ENCODE results near the gene PECR.

Gene PECR

DNA sequence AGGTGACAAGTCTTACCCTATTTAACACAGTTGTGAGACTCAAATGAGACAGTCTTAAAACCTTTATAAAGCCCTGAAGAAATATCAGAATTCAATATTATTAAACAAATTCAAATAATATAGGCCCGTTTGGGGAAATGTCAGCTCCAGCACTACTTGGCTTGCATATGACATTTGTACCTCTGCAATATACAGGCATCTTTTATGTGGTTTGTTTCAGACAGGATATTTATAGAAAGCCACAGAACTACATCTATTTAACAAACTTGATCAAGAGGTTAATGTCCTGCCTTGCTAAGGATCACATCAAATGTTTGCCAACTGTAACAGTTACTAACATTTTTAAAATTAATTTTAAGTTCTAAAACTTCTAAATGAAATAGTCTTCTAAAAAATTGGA lies 65.0 kb downstream of the PECR start:
- H3K4me3 ChIP-seq (ENCODE audit: low read depth, low read length), result no peak overlapping the region
- POLR2A ChIA-PET, result interaction anchor here (1.3 kb wide), 1 partner anchor 65 kb away, joined by 3 read pairs; the partner anchor contains the start of genes PECR and TMEM169
- no peaks in the 10 kb centered on the region for H3K36me3 ChIP-seq (ENCODE audit: control insufficient read depth in 2 of 2, insufficient read depth in 1 of 2, low read length in 2 of 2)
- H3K27ac ChIP-seq (ENCODE audit: extremely low read depth, low read depth, low read length), result no peak overlapping the region
- no peaks in the 10 kb centered on the region for H3K9me3 ChIP-seq (ENCODE audit: control insufficient read depth, insufficient read depth, low read depth, low read length)
- CTCF ChIA-PET, result interaction anchor here (0.7 to 3.3 kb wide), 3 partner anchors 17 to 124 kb away, joined by 3 to 17 read pairs (median 5); no protein-coding TSS in a partner anchor
- TF ChIP-seq ZNF426 (tag by site-specific recombination; IDR thresholded peaks at IDR 0.05) (no peak), ZFHX2 (tag by site-specific recombination; conservative IDR thresholded peaks at IDR 0.05) (no peak), ZNF514 (tag by site-specific recombination; IDR thresholded peaks at IDR 0.05) (no peak), ZNF266 (tag by site-specific recombination; IDR thresholded peaks at IDR 0.05; ENCODE audit: low read depth) (no peak), ZNF423 (tag by site-specific recombination; IDR thresholded peaks at IDR 0.05) (no peak), TCF7L2 (IDR thresholded peaks at IDR 0.05; ENCODE audit: borderline replicate concordance, low read depth, low read length) (no peak), ZNF174 (tag by site-specific recombination; IDR thresholded peaks at IDR 0.05) (no peak), ZNF138 (tag by site-specific recombination; IDR thresholded peaks at IDR 0.05; ENCODE audit: borderline replicate concordance) (no peak), ZNF133 (tag by site-specific recombination; IDR thresholded peaks at IDR 0.05) (no peak), KLF1 (tag by site-specific recombination; IDR thresholded peaks at IDR 0.05) (no peak), ZNF433 (tag by site-specific recombination; IDR thresholded peaks at IDR 0.05; ENCODE audit: low read depth) (no peak), ZNF146 (tag by site-specific recombination; IDR thresholded peaks at IDR 0.05) (no peak), ZNF792 (tag by site-specific recombination; IDR thresholded peaks at IDR 0.05) (no peak), KLF7 (tag by site-specific recombination; IDR thresholded peaks at IDR 0.05; ENCODE audit: borderline replicate concordance) (no peak)
- TF ChIP-seq, protein P1, sequence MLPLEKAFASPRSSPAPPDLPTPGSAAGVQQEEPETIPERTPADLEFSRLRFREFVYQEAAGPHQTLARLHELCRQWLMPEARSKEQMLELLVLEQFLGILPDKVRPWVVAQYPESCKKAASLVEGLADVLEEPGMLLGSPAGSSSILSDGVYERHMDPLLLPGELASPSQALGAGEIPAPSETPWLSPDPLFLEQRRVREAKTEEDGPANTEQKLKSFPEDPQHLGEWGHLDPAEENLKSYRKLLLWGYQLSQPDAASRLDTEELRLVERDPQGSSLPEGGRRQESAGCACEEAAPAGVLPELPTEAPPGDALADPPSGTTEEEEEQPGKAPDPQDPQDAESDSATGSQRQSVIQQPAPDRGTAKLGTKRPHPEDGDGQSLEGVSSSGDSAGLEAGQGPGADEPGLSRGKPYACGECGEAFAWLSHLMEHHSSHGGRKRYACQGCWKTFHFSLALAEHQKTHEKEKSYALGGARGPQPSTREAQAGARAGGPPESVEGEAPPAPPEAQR (tag by site-specific recombination; IDR thresholded peaks at IDR 0.05), result no peak
- TF ChIP-seq, protein P2, sequence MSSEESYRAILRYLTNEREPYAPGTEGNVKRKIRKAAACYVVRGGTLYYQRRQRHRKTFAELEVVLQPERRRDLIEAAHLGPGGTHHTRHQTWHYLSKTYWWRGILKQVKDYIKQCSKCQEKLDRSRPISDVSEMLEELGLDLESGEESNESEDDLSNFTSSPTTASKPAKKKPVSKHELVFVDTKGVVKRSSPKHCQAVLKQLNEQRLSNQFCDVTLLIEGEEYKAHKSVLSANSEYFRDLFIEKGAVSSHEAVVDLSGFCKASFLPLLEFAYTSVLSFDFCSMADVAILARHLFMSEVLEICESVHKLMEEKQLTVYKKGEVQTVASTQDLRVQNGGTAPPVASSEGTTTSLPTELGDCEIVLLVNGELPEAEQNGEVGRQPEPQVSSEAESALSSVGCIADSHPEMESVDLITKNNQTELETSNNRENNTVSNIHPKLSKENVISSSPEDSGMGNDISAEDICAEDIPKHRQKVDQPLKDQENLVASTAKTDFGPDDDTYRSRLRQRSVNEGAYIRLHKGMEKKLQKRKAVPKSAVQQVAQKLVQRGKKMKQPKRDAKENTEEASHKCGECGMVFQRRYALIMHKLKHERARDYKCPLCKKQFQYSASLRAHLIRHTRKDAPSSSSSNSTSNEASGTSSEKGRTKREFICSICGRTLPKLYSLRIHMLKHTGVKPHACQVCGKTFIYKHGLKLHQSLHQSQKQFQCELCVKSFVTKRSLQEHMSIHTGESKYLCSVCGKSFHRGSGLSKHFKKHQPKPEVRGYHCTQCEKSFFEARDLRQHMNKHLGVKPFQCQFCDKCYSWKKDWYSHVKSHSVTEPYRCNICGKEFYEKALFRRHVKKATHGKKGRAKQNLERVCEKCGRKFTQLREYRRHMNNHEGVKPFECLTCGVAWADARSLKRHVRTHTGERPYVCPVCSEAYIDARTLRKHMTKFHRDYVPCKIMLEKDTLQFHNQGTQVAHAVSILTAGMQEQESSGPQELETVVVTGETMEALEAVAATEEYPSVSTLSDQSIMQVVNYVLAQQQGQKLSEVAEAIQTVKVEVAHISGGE (tag by site-specific recombination; conservative IDR thresholded peaks at IDR 0.05; ENCODE audit: low read depth), result no peak
- TF ChIP-seq, protein P3, sequence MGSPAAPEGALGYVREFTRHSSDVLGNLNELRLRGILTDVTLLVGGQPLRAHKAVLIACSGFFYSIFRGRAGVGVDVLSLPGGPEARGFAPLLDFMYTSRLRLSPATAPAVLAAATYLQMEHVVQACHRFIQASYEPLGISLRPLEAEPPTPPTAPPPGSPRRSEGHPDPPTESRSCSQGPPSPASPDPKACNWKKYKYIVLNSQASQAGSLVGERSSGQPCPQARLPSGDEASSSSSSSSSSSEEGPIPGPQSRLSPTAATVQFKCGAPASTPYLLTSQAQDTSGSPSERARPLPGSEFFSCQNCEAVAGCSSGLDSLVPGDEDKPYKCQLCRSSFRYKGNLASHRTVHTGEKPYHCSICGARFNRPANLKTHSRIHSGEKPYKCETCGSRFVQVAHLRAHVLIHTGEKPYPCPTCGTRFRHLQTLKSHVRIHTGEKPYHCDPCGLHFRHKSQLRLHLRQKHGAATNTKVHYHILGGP (tag by site-specific recombination; IDR thresholded peaks at IDR 0.05), result no peak
- TF ChIP-seq, protein P4, sequence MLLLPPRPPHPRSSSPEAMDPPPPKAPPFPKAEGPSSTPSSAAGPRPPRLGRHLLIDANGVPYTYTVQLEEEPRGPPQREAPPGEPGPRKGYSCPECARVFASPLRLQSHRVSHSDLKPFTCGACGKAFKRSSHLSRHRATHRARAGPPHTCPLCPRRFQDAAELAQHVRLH (tag by site-specific recombination; IDR thresholded peaks at IDR 0.05), result no peak
- TF ChIP-seq, protein P5, sequence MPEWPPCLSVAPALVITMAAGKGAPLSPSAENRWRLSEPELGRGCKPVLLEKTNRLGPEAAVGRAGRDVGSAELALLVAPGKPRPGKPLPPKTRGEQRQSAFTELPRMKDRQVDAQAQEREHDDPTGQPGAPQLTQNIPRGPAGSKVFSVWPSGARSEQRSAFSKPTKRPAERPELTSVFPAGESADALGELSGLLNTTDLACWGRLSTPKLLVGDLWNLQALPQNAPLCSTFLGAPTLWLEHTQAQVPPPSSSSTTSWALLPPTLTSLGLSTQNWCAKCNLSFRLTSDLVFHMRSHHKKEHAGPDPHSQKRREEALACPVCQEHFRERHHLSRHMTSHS (tag by site-specific recombination; IDR thresholded peaks at IDR 0.05), result no peak
- no peaks in the 10 kb centered on the region; the same call in 1 of the 2 replicates for H3K4me1 ChIP-seq (ENCODE audit: control insufficient read depth, insufficient read depth, low read length)
